ENCODE data around the gene ZNF669. TPM values are rescaled to one million over a fixed set of nuclear protein-coding genes. Genes with fewer than 3 reads are reported as not detected.

Gene ZNF669
- total RNA-seq, 1 experiment from 2014 or later: 5.3 TPM

DNA sequence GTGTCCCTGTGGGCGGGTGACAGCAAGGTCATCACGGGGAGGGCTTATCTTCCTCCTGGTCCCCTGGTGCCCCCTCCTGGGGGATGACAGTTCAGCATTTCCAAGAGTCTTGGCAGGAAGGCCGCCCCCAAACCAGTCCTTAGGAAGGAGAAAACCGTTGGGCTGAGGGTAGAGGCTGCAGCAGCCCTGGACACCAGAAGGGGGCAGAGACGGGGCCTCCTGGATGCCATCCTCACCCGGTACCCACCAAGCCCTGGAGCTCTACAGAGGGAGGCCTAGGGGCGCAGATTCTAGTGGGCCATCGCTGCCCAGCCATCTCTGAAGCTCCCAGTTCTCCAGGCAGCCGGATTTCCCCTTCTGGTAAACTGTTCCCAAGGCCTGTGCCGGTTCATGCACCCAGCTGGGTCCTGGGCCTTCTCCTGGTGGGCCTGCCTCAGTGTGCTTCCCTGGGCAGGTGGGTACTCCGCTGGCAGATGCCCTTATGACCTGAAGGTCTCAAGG is 14.8 kb upstream of the ZNF669 start:
- TF ChIP-seq, protein P1, sequence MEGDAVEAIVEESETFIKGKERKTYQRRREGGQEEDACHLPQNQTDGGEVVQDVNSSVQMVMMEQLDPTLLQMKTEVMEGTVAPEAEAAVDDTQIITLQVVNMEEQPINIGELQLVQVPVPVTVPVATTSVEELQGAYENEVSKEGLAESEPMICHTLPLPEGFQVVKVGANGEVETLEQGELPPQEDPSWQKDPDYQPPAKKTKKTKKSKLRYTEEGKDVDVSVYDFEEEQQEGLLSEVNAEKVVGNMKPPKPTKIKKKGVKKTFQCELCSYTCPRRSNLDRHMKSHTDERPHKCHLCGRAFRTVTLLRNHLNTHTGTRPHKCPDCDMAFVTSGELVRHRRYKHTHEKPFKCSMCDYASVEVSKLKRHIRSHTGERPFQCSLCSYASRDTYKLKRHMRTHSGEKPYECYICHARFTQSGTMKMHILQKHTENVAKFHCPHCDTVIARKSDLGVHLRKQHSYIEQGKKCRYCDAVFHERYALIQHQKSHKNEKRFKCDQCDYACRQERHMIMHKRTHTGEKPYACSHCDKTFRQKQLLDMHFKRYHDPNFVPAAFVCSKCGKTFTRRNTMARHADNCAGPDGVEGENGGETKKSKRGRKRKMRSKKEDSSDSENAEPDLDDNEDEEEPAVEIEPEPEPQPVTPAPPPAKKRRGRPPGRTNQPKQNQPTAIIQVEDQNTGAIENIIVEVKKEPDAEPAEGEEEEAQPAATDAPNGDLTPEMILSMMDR (conservative IDR thresholded peaks at IDR 0.05): no peak
- no peak for TF ChIP-seq EZH2 (IDR thresholded peaks at IDR 0.05; ENCODE audit: low read depth)
- peak in 1 of 2 experiments; percentile 21 for DNase-seq
- POLR2A ChIA-PET (ENCODE audit: unreplicated experiment): no interaction called here
- H3K9me2 ChIP-seq (ENCODE audit: insufficient read depth): no peaks in the 10 kb centered on the region
- H3K79me2 ChIP-seq (ENCODE audit: low read depth): no peaks in the 10 kb centered on the region
- CTCF ChIA-PET: no interaction called here
- H4K20me1 ChIP-seq (ENCODE audit: insufficient read depth): no peaks in the 10 kb centered on the region
- H3K9me3 ChIP-seq (ENCODE audit: insufficient read depth, low read depth): no peaks in the 10 kb centered on the region
- no peak overlapping the region for H2AFZ ChIP-seq
- BruUV-seq (replicated peaks): no TSS peak
- H3K36me3 ChIP-seq (ENCODE audit: low read depth): no peaks in the 10 kb centered on the region
- H3K4me1 ChIP-seq (replicated peaks; ENCODE audit: insufficient read depth): no peaks in the 10 kb centered on the region
- H3K27me3 ChIP-seq (ENCODE audit: insufficient read depth, low read depth): no peaks in the 10 kb centered on the region
- no peak overlapping the region for H3K27ac ChIP-seq
- no peak overlapping the region for H3K4me3 ChIP-seq
- no peak overlapping the region for H3K4me2 ChIP-seq
- H3F3A ChIP-seq (ENCODE audit: insufficient read depth, low read depth): no peaks in the 10 kb centered on the region
- intact Hi-C loops (cut with micrococcal nuclease; ENCODE audit: unreplicated experiment): no loop called here

DNA sequence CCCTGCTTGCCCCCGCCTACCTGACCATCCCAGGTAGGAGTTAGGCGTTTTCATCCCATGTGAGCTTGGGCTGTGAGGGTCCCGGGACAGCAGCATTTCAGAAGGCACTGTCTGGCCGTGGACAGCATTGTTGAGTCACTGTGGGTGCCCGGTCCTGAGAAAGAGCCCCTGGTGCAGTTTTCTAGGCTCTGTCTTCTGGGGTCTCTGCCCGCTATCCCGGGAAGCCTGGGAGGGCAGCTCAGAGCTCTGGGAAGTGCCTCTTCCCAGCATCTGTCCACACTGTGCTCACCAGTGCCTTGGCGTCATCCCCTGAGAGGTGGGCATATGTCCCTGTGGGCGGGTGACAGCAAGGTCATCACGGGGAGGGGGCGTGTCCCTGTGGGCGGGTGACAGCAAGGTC is 11.4 kb upstream of the ZNF669 start:
- Histone ChIP-seq H3F3A (ENCODE audit: insufficient read depth, low read depth) (no peaks in the 10 kb centered on the region), H3K4me1 (replicated peaks; ENCODE audit: insufficient read depth) (no peaks in the 10 kb centered on the region), H3K9me2 (ENCODE audit: insufficient read depth) (no peaks in the 10 kb centered on the region), H3K27me3 (ENCODE audit: insufficient read depth, low read depth) (no peaks in the 10 kb centered on the region), H3K4me2 (no peak overlapping the region), H3K27ac (no peak overlapping the region), H3K9me3 (ENCODE audit: insufficient read depth, low read depth) (no peaks in the 10 kb centered on the region), H3K4me3 (no peak overlapping the region), H3K79me2 (ENCODE audit: low read depth) (no peaks in the 10 kb centered on the region), H4K20me1 (ENCODE audit: insufficient read depth) (no peaks in the 10 kb centered on the region), H3K36me3 (ENCODE audit: low read depth) (no peaks in the 10 kb centered on the region), H2AFZ (no peak overlapping the region)
- CTCF ChIA-PET: no interaction called here
- BruUV-seq (replicated peaks): no TSS peak
- intact Hi-C loops (cut with micrococcal nuclease; ENCODE audit: unreplicated experiment): no loop called here
- no peak for DNase-seq
- TF ChIP-seq EZH2 (IDR thresholded peaks at IDR 0.05; ENCODE audit: low read depth): no peak
- TF ChIP-seq, protein P1 (conservative IDR thresholded peaks at IDR 0.05): no peak
- POLR2A ChIA-PET (ENCODE audit: unreplicated experiment): no interaction called here

DNA sequence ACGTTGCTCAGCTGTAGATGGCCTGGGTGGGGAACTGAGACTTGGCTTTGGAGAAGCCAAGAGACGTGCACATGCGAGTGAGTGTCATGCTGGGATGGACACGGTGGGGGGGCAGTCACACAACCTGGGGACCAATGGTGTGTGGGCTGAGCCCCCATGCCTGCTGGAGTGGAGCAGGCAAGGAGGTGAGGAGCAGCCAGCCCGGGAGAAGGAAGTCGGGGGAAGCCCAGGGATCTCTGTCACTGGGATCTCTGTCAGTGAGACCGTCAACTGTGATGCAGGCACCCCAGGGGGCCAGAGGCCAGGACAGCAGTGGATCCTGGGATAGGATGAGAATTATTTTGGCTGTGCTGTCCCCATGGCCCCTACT is 11.0 kb upstream of the ZNF669 start:
- CTCF ChIA-PET: no interaction called here
- Histone ChIP-seq H3K9me3 (ENCODE audit: insufficient read depth, low read depth) (no peaks in the 10 kb centered on the region), H3F3A (ENCODE audit: insufficient read depth, low read depth) (no peaks in the 10 kb centered on the region), H3K27me3 (ENCODE audit: insufficient read depth, low read depth) (no peaks in the 10 kb centered on the region), H3K4me2 (no peak overlapping the region), H4K20me1 (ENCODE audit: insufficient read depth) (no peaks in the 10 kb centered on the region), H2AFZ (no peak overlapping the region), H3K27ac (no peak overlapping the region), H3K9me2 (ENCODE audit: insufficient read depth) (no peaks in the 10 kb centered on the region), H3K36me3 (ENCODE audit: low read depth) (no peaks in the 10 kb centered on the region), H3K4me3 (no peak overlapping the region), H3K4me1 (replicated peaks; ENCODE audit: insufficient read depth) (no peaks in the 10 kb centered on the region), H3K79me2 (ENCODE audit: low read depth) (no peaks in the 10 kb centered on the region)
- no peak for DNase-seq
- intact Hi-C loops (cut with micrococcal nuclease; ENCODE audit: unreplicated experiment): no loop called here
- POLR2A ChIA-PET (ENCODE audit: unreplicated experiment): no interaction called here
- BruUV-seq (replicated peaks): no TSS peak
- TF ChIP-seq, protein P1 (conservative IDR thresholded peaks at IDR 0.05): no peak
- TF ChIP-seq EZH2 (IDR thresholded peaks at IDR 0.05; ENCODE audit: low read depth): no peak
